NCI-H2081 treated with DMSO at 0.1 percent for 48 hours (cell line): ENCODE measurements around the gene NOP16.
A peak's percentile ranks its signal among the peaks of the same experiment; 100 is the strongest.

Experiments used
- DNase-seq: peaks from one replicate; lab custom pipeline; 2025; lab: John Stamatoyannopoulos, UW

The NOP16 gene, protein sequence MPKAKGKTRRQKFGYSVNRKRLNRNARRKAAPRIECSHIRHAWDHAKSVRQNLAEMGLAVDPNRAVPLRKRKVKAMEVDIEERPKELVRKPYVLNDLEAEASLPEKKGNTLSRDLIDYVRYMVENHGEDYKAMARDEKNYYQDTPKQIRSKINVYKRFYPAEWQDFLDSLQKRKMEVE

DNA sequence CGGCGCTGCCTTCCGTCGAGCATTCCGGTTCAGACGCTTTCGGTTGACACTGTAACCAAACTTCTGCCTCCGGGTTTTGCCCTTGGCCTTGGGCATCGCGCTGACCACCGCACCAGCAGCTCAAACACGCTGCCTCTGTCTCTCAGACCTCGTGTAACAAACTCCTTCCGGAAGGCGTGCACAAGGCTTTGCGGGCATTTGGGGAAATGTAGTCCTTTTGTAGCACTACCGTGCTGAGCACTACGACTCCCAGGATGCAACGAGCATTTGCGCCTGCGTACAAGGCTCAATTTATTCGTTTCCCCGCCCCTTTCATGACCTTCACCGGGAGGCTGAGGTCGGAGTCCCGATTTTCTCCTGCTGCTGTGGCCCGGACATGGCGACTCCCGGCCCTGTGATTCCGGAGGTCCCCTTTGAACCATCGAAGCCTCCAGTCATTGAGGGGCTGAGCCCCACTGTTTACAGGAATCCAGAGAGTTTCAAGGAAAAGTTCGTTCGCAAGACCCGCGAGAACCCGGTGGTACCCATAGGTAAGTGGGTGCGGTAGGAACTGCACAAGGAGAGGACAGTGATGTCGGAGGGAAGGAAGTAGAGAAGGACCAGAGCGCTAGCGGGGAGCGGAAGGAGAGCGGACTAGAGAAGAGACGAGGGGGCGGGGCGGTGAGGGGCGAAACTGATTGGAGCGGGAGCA is at the start of gene NOP16, which contains the start of gene HIGD2A:
NOP16 (minus strand) TSS at position 155 of the 691 bp plus-strand sequence; CDS start at position 96, 59 bp downstream.
HIGD2A (plus strand) TSS at position 308 of the 691 bp plus-strand sequence; CDS start at position 377, 69 bp downstream.
- peak; percentile 89 for DNase-seq

DNA sequence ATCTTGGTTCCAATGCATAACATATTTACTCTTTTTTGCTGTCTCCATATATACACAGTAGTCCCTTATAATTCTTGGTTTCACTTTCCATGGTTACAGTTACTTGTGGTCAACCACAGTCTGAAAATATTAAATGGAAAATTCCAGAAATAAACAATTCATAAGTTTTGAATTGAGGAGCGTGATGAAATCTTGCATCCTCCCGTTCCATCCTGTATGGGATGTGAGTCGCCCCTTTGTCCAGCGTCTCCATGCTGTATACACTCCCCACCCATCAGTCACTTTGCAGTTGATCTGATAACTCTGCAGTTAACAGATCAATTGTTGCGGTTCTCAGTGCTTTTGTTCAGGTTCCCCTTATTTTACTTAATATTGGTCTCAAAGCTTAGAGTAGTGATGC is 48.3 kb upstream of the NOP16 start:
- no peak for DNase-seq

DNA sequence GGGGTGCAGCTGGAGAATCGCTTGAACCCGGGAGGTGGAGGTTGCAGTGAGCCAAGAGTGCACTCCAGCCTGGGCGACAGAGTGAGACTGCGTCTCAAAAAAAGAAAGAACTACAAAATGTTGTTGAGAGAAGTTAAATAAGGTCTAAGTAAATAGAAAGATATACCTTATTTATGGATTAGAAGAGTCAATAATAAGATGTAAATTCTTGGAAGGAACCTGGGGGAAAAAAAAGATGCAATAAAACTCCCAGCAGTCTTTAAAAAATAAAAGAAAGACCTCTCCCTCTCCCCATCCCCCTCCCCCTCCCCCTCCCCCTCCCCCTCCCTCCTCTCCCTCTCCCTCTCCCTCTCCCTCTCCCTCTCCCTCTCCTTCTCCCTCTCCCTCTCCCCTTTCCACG is 44.3 kb upstream of the NOP16 start:
- no peak for DNase-seq

DNA sequence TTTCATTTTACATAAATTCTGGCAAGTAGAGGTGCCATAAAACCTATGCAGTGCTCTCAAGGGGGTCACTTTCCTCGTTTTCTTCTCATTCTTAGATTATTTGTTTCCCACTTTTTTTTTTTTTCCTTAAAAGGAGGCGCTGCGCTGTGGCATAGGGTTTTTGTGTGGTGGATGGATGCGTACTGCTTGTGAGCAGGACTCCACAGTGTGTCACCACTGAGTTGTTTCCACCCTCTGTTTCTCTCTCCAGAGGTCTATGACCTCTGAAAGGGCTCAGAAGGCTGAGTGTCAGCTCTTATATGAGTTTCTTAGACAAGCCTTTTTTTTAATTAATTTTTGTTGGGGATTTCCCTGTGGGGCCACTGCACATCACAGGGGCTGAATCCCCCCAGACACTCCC is 41.6 kb upstream of the NOP16 start:
- DNase-seq = no peak

DNA sequence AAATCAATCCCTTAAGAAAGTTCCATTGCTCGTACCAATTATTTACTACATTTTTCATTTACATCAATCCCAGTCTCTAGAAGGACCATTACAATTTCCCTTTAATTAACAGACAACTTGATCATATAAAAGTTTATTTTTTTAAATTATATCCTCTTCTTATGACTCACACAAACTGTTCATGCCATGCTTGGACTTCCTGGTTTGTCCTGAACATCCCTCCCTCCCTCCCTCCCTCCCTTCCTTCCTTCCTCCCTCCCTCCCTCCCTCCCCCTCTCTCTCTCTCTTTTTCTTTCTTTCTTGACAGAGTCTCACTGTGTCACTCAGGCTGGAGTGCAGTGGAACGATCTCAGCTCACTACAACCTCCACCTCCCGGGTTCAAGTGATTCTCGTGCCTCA is 39.6 kb upstream of the NOP16 start:
- no peak for DNase-seq

DNA sequence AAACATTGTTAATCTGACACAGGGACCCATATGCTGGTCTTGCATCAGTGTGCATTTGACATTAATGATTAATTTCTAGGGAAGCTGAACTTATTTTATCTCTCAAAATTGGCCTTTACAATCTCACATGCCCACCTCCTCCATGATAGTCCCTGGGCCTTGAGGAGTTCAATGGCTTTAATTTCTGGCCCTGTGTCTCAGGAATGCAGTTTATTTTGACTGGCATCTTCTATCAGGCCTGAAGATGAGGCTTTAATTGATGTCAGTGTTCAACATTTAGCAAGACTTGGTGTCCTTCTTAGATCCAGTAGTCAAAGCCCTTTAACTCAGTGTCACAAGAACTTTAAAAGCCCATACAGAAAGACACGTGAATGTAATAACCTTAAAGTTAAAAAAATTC is 38.5 kb upstream of the NOP16 start:
- no peak for DNase-seq

DNA sequence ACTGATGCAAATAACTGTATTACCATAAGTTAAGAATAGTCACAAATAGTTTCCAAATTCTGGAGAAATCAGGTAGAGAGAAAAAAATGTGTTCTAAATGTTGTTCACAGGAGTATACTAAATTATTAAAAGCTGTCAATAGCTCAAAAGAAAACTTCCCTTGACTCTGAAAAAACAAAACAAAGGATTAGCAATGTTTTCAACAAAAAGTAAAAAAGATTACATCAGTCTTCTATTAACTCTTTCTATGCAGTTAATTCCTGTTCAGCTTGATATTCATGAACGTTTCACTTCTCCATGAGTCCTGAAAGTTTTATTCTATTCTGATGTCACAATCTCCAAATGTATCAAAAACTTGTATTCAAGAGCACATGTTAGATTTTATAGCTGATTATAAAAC is 37.4 kb upstream of the NOP16 start:
- DNase-seq = no peak

DNA sequence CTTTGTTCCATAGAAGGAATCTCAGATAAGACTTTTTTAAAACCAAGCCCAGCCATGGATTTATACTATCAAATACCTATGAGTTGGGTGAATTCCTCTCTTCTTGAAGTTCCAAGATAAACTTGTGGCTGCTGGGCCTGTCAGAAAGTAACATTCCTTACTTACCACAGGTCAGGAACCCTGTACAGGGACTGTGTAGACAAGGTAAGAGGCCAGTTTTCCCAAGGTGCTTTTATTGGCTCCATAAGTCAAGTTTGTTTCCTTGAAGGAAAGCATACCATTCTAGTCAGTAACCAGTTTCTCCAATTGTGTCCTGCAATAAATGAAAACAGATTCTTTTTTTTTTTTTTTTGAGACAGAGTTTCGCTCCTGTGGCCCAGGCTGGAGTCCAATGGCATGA is 36.7 kb upstream of the NOP16 start:
- no peak for DNase-seq

DNA sequence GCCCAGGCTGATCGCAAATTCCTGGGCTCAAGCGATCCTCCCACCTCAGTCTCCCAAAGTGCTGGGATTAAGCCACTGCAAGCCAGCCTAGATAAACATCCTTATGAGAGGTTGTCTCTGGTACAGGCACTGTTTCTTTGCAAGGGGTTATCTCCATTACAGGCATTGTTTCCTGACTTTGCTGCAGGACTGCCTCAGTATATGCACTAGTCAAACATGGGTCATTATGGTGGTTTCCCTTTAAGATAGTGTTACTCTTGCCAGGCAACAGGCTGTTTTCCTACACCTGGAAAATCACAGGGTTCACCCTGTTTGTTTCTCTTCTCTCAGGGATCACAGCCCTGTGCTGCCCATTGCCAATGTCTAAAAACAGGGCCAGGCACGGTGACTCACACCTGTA is 35.8 kb upstream of the NOP16 start:
- DNase-seq = no peak

DNA sequence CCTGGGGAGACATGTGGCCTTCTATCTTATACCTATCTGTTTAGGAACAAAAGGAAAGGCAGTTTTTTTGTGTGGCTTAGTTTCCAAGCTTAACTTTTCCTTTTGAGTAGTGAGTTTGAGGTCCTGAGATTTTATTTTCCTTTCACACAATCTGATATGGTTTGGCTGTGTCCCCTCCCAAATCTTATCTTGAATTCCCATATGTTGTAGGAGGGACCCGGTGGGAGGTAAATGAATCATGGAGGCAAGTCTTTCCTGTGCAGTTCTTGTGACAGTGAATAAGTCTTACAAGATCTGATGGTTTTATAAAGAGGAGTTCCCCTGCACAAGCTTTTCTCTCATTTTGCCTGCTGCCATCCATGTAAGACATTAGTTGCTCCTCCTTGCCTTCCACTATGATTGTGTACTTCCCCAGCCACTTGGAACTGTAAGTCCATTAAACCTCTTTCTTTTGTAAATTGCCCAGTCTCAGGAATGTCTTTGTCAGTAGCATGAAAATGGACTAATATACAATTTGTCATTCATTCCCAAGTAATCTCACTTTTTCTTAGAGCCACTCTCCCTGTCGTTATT is 32.7 kb upstream of the NOP16 start:
- no peak for DNase-seq

DNA sequence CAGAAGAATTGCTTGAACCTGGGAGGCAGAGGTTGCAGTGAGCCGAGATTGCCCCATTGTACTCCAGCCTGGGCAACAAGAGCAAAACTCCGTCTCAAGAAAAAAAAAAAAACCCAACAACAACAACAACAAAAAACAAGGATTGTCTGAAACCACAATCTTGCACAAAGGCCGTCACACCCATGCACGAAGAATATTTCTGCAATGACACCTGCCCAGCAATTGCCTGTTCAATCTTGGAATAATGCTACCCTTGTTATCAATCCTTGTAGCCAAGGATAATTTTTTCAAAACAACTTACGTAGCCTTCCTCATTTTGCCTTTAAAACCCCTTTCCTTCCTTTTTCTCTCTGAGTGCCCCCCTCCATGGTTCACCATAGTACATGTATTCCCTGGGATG is 31.7 kb upstream of the NOP16 start:
- DNase-seq = no peak

DNA sequence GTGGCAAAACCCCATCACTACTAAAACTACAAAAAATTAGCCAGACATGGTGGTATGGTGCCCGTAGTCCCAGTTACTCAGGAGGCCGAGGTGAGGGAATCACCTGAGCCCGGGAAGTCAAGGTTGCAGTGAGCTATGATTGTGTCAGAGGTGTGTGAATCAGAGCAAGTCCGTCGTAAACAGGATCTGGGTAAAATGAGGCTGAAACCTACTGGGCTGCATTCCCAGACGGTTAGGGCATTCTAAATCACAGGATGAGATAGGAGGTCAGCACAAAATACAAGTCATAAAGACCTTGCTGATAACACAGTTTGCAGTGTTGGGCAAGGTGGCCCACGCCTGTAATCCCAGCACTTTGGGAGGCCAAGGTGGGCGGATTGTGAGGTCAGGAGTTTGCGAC is 29.9 kb upstream of the NOP16 start:
- DNase-seq = no peak

DNA sequence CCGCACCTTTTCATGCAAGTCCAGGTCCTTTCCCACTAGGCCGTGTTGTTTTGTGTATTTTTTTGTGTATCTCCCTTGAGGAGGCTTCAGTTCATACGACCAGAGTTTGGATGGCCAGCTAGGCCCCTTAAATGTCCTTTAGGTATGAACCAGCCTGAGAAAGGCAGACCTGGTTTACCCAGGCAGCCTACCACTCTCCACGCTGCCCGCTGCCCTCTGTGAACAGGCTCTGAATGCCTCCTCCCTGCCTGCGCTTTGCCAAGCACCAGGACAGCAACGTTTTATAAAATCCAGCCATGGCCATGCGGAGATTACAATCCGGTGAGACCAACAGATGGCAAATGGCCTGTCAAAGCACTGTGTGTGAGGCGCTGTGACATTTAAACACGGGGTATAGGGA is 28.6 kb upstream of the NOP16 start:
- DNase-seq = no peak

DNA sequence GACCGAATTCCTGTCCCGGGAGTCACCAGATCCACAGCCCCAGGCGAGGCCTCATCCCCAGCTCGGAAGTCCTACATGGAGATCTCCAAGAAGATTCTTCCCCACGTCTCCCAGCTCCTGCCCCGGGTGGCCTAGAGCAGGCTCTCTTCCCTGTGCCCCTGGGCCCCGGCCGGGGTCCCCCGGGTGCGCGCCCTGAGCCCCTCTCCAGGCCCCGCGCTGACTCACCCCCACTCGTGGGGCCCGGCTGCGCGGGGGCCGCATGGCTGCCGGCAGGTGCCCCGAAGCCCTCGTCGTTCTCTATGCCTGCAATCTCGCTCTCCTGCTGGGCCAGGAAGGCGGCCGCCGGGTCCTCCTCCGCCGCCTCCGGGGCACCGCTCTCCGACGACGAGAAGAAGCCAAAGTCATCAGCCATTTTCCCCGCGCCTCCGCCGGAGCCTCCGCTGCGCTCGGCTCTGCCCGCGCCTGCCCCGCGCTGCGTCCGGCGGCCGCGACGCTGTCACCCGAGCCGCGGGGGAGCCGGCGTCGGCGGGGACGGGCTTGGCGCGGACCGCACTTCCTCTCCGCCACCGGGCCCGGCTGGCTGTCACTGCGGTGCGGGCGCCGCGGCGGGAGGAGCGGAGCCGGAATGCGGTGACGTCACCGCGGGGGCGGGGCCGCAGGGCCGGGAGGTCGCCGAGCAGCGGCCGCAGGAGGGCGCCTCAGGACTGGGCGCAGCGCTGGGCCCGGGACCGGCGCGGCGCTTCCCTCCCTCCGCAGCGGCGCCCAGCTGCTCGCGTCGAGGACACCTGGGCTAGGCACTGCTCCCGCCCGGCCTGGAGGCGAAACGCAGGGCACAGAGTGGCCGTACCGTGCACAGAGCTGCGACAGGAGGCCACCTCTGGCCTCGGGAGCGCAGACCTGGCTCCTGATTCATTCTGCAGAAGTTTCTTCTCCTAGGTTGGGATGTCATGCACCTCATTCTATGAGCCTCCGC is 27.8 kb upstream of the NOP16 start, which contains the start of gene CLTB:
CLTB (minus strand) TSS at position 588 of the 973 bp plus-strand sequence; CDS start at position 412, 176 bp downstream.
- DNase-seq = peak; percentile 35

DNA sequence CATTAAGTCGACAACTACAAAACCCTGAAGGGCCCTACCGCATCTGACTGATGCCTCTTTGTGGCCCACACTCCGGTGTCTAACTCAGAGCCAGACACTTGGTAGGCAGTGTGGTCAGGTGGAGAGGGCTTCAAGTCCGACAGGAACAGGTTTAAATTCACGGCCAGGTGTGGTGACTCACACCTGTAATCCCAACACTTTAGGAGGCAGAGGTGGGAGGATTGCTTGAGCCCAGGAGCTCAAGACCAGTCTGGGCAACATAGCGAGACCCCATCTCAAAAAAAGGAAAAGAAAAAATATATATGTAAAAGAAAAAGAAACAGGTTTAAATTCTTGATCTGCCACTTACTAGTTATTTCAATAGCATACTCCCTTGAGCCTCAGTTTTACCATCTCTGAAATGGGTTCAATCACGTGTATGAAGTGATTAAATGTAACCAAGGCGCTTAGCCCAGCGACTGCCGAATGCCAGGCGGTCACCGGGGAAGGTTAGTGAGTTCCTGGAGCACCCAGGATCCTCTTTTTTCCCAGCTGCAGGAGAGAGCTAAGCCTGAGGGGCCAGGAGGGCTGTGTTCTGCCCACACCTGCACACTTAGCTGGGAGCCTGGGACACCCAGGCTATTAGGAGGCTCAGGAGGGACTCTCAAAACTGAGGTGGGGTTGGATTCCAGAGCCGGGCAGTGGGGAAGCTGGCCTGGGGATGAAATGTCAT is 27.0 kb upstream of the NOP16 start:
- DNase-seq = no peak

DNA sequence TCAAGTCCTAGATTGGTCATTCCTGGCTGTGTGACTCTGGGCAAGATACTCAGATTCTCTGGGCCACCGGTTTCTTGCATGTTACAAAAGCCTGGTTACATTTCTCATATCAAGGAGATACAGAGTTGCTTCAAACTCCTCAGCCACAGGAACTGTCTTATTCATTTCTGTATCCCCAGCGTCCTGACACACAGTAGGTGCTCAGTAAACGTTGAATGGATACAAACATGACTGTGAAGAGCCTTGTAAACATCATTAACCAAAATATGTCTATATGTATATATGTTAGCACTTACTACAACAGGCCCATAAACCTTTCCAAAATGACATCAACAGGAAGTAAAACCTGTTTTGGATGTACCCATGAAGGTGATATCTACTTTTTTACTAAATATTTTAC is 26.3 kb upstream of the NOP16 start:
- no peak for DNase-seq

DNA sequence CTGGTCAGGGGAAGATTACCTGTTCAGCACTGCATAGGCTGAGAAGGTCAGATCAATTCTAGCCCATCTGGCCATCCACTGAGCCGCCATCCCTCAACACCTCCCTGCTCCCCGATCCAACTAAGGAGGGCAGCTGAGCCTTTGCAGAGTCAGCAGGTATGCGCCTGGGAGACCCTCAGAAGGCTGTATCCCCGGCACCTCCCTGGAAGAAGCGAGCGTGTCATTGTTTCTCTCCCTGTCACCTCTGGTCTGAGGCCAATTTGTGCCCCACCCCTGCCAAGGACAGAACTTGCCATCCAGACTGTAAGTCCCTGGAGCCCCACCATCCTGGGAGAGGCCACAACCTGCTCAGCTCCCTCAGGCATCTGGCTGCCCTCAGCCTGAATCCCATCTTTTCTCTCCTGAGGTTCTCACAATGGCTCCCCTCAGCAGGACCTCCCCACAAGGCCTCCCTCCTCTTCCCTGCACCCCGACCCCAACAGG is 25.4 kb upstream of the NOP16 start:
- no peak for DNase-seq

DNA sequence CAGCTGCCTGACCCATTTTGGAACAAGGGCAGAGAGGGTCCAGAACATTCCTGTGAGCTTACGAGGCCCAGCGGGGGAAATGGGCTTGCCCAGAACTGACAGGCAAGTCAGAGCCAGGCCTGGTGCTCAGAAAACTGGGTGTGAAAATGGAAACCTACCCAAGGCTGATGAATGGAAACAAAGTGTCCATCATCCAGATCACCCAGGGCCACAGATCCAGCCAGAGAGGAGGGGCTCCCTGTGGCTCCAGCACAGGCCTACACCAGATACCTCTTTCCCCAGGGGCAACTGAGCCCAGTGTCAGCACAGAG is 24.8 kb upstream of the NOP16 start:
- DNase-seq = no peak

DNA sequence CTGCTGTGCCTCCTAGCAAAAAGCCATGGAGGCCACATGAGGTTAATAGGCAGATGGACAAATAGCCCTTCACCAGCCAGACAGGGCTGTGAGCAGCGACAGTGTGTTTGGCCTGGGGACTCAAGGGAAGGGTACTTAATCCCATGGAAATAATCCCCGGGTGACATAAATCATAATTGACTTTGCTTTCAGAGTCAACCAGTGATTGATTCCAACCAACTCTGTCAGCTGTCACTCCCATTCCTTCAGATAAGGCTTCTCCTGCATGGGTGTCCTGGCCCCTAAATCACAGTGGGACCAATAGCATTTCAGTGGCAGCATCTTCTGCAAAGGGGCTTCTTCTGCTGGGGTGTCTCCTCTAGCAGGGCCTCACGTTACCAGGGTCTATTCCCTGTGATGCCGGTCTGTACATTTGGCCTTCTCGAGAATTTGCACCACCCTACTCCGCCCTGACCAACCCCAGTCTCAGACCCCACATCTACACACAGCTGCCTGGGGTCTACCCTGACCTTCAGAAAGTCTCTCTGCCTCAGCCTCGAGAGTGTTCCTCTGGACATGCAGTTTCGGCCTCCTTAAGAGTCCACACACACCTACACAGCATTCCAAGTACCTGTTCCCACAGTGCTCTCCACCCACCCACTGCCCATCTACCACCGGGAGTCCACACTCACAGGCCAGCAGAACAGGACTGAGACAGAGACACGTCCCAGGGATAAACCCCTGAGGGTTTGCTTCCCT is 24.3 kb upstream of the NOP16 start:
- no peak for DNase-seq

DNA sequence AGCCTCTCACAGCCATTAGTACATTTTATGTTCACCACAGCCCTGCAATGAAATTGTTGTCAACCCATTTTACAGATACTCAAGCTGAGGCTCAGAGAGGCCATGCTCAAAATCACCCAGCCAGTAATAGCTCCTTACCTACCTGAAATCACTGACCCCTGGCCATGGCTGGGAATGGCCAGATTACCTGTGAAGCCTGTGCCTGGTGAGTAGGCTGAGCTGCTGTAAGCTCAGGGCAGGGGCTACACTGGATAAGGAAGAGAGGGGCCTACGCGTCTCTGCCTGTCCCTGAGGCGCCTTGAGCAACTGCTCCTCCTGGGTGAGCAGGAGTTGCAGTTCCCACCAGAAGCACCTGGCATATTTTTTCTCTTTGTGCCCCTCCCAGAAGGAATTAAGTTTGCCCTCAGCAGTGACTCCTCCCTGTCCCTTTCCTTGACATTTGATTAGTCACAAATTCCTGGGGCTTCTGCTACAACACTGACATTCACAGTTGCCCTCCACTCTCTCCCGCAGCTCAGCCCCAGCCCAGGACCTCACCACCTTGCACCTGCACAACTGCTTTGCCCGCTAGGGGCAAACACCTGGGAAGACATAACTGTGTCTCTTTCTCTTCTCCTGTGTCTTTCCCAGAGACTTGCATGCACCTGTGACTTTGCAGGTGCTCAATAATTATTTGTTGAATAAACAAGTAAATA is 22.2 kb upstream of the NOP16 start:
- no peak for DNase-seq
